Epithelial cell of proximal tubule (primary cell): ENCODE data around the gene ABI3BP. TPM values are rescaled to one million over a fixed set of nuclear protein-coding genes. Genes with fewer than 3 reads are reported as not detected.
A peak's percentile ranks its signal among the peaks of the same experiment; 100 is the strongest.

Experiments used
- DNase-seq: peaks from one replicate; pipeline ENCODE4 v3.0.0-alpha.2; 2011; ENCODE audit warnings: low read depth
- H3K4me3 ChIP-seq: 2 replicates; pipeline ENCODE4 v1.5.1; 2011; ENCODE audit warnings: low read depth, mild to moderate bottlenecking, low read length
- total RNA-seq: library from RNA; depleted of rRNA; stranded (reverse); fragments of >200 nt; gene quantifications from 2 replicates; pipeline ENCODE4 v1.2.3, GENCODE V29; 2015
- TF ChIP-seq, protein P1 (sequence below): conservative IDR thresholded peaks from 2 replicates; pipeline ENCODE4 v1.5.1; 2012; ENCODE audit warnings: low read depth, mild to moderate bottlenecking, low read length

ABI3BP gene
- total RNA-seq, 1 donor from 2014 or later, result 3.6 TPM

DNA sequence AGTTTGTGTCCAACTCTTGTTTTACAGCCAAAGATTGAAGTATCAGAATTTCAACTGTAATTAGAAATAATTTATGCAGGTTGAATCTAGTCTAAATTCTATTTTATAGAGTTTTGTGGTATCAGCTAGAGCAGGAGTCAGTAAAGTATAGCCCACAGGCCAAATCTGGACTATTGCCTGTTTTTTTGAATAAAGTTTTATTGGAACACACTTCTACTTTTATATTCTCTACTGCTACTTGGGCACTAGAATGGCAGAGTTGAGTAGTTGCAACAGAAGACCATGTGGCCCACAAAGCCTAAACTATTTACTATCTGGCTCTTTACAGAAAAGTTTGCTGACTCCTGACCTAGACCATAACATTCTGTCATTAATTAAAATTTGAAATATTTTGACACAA lies 247.6 kb downstream of the ABI3BP start:
- no peak for DNase-seq
- no peak overlapping the region for H3K4me3 ChIP-seq
- TF ChIP-seq, protein P1, sequence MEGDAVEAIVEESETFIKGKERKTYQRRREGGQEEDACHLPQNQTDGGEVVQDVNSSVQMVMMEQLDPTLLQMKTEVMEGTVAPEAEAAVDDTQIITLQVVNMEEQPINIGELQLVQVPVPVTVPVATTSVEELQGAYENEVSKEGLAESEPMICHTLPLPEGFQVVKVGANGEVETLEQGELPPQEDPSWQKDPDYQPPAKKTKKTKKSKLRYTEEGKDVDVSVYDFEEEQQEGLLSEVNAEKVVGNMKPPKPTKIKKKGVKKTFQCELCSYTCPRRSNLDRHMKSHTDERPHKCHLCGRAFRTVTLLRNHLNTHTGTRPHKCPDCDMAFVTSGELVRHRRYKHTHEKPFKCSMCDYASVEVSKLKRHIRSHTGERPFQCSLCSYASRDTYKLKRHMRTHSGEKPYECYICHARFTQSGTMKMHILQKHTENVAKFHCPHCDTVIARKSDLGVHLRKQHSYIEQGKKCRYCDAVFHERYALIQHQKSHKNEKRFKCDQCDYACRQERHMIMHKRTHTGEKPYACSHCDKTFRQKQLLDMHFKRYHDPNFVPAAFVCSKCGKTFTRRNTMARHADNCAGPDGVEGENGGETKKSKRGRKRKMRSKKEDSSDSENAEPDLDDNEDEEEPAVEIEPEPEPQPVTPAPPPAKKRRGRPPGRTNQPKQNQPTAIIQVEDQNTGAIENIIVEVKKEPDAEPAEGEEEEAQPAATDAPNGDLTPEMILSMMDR, result no peak

DNA sequence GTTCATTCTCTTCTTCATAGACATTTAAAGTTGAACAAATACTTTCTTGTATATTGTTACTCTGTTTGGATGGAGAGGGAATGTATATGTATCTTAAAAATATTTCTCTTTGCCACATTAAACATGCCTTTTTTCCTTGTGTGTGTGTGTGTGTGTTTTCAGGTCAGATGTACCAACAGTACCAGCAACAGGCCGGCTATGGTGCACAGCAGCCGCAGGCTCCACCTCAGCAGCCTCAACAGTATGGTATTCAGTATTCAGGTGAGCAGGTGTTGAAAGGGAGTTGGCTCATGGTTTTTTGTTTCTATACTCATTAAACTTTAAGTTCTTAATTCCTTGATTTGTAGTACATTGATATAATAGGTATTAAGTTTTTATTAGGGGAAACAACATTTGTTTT lies 248.6 kb downstream of the ABI3BP start:
- H3K4me3 ChIP-seq, result no peak overlapping the region
- TF ChIP-seq, protein P1, result no peak

DNA sequence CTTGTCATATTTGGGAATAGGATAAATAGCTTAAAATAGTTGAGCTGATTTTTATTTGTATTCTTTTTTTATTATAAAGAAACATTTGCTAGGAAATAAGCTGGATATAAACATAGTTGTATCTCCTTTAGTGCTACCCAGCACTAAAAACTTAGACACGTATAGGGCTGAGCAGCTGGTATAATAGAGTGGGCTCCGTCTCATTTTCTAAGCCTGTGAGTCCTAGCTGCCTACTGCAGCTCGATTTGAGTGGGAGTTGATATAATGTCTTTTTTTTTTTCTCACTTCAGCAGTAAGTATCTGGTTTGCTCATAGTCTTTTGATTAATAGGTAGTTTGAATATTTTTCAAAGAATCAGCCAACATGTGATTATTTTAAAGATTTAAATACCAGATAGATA lies 249.7 kb downstream of the ABI3BP start:
- TF ChIP-seq, protein P1, result no peak
- no peak for DNase-seq
- H3K4me3 ChIP-seq, result no peak overlapping the region

More for the DNA sequence above, 248.6 kb downstream of the ABI3BP start:
- no peak for DNase-seq

DNA sequence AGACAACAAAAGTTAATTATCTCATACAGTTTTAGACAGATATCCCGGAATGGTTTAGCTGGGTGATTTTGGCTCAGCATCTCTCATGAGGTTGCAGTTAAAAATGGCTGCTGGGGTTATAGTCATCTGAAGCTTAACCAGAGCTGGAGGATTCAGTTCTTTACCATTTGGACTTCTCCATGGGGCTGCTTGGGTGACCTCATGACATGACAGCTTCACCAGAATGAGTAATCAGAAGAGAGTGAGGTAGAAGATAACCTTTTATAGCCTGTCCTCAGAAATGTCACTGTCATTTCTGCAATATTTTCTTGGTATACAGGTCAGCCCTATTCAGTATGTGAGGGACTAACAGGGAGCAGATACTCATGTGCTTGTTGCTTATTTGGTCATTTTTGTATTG lies 253.0 kb downstream of the ABI3BP start:
- no peak for DNase-seq
- TF ChIP-seq, protein P1, result no peak
- H3K4me3 ChIP-seq, result no peak overlapping the region

DNA sequence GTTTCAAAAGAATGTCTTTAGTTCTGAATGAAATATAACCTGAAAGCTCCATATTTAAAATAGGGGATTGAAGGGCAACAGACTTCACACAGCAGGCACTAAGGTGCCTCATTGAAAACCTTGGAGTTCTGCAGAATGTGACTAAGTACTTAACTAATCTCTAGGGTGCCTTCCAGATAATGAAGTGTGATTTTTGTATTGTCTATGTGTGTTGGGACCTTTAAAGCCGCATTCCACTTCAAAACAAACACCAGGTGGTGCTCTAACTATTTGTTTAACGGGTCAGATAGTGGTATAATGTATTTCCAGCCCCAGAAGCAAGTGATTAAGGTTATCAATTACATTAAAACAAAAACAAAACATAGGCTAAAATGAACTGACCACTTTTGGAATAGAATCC lies 255.9 kb downstream of the ABI3BP start:
- no peak overlapping the region for H3K4me3 ChIP-seq
- no peak for DNase-seq
- TF ChIP-seq, protein P1, result peak; percentile 64

DNA sequence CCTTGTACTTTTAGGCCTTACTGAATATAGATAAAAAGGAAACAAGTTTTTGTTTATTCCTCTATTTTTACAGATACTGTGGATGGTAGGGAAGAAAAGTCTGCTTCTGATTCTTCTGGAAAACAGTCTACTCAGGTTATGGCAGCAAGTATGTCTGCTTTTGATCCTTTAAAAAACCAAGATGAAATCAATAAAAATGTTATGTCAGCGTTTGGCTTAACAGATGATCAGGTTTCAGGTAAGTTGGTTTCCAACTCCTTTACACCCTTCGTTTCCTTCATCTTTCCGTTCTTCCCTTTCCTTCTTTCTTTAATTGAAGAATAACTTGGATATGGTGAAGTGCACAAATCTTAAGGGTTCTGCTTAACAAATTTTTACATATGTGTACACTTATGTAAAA lies 260.8 kb downstream of the ABI3BP start:
- no peak for DNase-seq
- no peak overlapping the region for H3K4me3 ChIP-seq
- TF ChIP-seq, protein P1, result no peak

DNA sequence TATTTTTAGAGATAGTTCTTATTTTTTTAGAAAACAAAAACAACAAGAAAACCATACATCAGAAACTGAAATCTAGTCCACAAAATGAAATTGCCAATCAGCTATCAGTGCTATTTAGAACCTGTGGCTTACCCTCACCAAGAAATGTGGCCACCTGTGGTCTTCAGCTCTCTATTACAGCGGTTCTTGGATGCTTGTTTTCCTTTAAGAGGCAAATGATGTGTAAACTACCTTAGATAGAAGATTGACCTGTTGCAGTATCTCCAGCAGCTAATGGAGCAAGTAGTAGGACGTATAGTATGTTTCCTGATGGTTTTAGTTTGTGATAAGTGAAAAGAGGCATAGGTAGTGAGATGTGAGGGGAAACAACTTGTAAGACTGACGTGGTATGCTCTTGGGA lies 262.7 kb downstream of the ABI3BP start:
- TF ChIP-seq, protein P1, result no peak
- no peak overlapping the region for H3K4me3 ChIP-seq
- DNase-seq, result no peak
